ENCODE measurements around the gene TACC2. TPM values are rescaled to one million over a fixed set of nuclear protein-coding genes. Genes with fewer than 3 reads are reported as not detected.

TACC2 gene
- total and polyA plus RNA-seq, 2 experiments from 2014 or later, result 30.8 to 35.9 TPM

- H3K27ac Mint-ChIP-seq, result no peak overlapping the region
- H2AFZ ChIP-seq, result no peak overlapping the region
- H3K9me2 ChIP-seq (ENCODE audit: insufficient read depth), result no peaks in the 10 kb centered on the region
- ATAC-seq (no peak), DNase-seq (ENCODE audit: low spot score) (no peak)
- H3F3A ChIP-seq (replicated peaks; ENCODE audit: low read depth), result no peaks in the 10 kb centered on the region
- H3K9me3 Mint-ChIP-seq, result peaks cover 46% of the 10 kb centered on the region
- peaks cover 3% of the 10 kb centered on the region for H3K27me3 Mint-ChIP-seq (ENCODE audit: insufficient read depth, low read depth, poor library complexity)
- no peaks in the 10 kb centered on the region for H3K79me2 ChIP-seq (replicated peaks; ENCODE audit: insufficient read depth)
- no peaks in the 10 kb centered on the region for H3K4me1 ChIP-seq (ENCODE audit: insufficient read depth)
- peaks cover 4% of the 10 kb centered on the region for H3K36me3 ChIP-seq (ENCODE audit: insufficient read depth)
- H4K20me1 ChIP-seq (replicated peaks; ENCODE audit: insufficient read depth), result no peaks in the 10 kb centered on the region
- H3K4me3 ChIP-seq, result no peak overlapping the region
- TF ChIP-seq CTCF (conservative IDR thresholded peaks at IDR 0.05; ENCODE audit: low read depth in 2 of 2) (no peak), CREB1 (CRISPR knock-in tag; IDR thresholded peaks at IDR 0.05; ENCODE audit: low read depth) (no peak), NANOG (IDR thresholded peaks at IDR 0.05; ENCODE audit: borderline replicate concordance) (no peak), JUNB (IDR thresholded peaks at IDR 0.05; ENCODE audit: unreplicated experiment) (no peak), POLR2AphosphoS5 (IDR thresholded peaks at IDR 0.05; ENCODE audit: low read depth) (no peak), ZNF462 (CRISPR knock-in tag; IDR thresholded peaks at IDR 0.05) (no peak), ETS1 (IDR thresholded peaks at IDR 0.05) (no peak), ZNF331 (CRISPR knock-in tag; IDR thresholded peaks at IDR 0.05; ENCODE audit: low read depth) (no peak), EZH2phosphoT487 (IDR thresholded peaks at IDR 0.05; ENCODE audit: unreplicated experiment) (no peak), REST (IDR thresholded peaks at IDR 0.05; ENCODE audit: unreplicated experiment) (no peak), STAT1 (IDR thresholded peaks at IDR 0.05; ENCODE audit: unreplicated experiment) (no peak), EZH2 (IDR thresholded peaks at IDR 0.05; ENCODE audit: low read depth, unreplicated experiment) (no peak), ZNF114 (CRISPR knock-in tag; IDR thresholded peaks at IDR 0.05) (no peak)
- no peaks in the 10 kb centered on the region for H3K27me3 ChIP-seq (ENCODE audit: insufficient read depth)
- no peak overlapping the region for H3K4me3 Mint-ChIP-seq
- no peak overlapping the region for H3K27ac ChIP-seq (ENCODE audit: low read depth)
- no peak overlapping the region for H3K4me2 ChIP-seq
- H3K4me1 Mint-ChIP-seq, result no peaks in the 10 kb centered on the region
- H3K36me3 Mint-ChIP-seq (ENCODE audit: low read depth), result peaks cover 42% of the 10 kb centered on the region
Measured at GRCh38 chr10:121981346-121981745, 7.6 kb upstream of the TACC2 start.
